ENCODE data around the gene RHBDL1.
A peak's percentile ranks its signal among the peaks of the same experiment; 100 is the strongest.

Gene RHBDL1

GRCh38 chr16:629185-629832, 46.2 kb upstream of the RHBDL1 start:
- H3K4me3 ChIP-seq (ENCODE audit: low read length) = no peak overlapping the region
- DNase-seq (ENCODE audit: low read depth) = no peak
- TF ChIP-seq CTCF (conservative IDR thresholded peaks at IDR 0.05; ENCODE audit: low read depth, low read length) = no peak

GRCh38 chr16:629833-630248, 45.6 kb upstream of the RHBDL1 start:
- no peak for TF ChIP-seq CTCF (conservative IDR thresholded peaks at IDR 0.05; ENCODE audit: low read depth, low read length)
- no peak for DNase-seq (ENCODE audit: low read depth)
- H3K4me3 ChIP-seq (ENCODE audit: low read length) = no peak overlapping the region

- DNase-seq (ENCODE audit: low read depth) = no peak
- H3K4me3 ChIP-seq (ENCODE audit: low read length) = no peak overlapping the region
- TF ChIP-seq CTCF (conservative IDR thresholded peaks at IDR 0.05; ENCODE audit: low read depth, low read length) = no peak
Measured at GRCh38 chr16:630249-630814, 45.1 kb upstream of the RHBDL1 start.

- no peak for DNase-seq (ENCODE audit: low read depth)
- TF ChIP-seq CTCF (conservative IDR thresholded peaks at IDR 0.05; ENCODE audit: low read depth, low read length) = no peak
- H3K4me3 ChIP-seq (ENCODE audit: low read length) = peak within 1 kb of the TSS; percentile 15
Measured at GRCh38 chr16:630815-631405, 44.6 kb upstream of the RHBDL1 start, which contains the start of gene WFIKKN1. Gene WFIKKN1 (plus strand): TSS chr16:630985. CDS start chr16:631254, 269 bp downstream.

- no peak overlapping the region for H3K4me3 ChIP-seq (ENCODE audit: low read length)
- TF ChIP-seq CTCF (conservative IDR thresholded peaks at IDR 0.05; ENCODE audit: low read depth, low read length) = no peak
- no peak for DNase-seq (ENCODE audit: low read depth)
Measured at GRCh38 chr16:631808-632358, 43.6 kb upstream of the RHBDL1 start.

- H3K4me3 ChIP-seq (ENCODE audit: low read length) = no peak overlapping the region
- no peak for DNase-seq (ENCODE audit: low read depth)
- no peak for TF ChIP-seq CTCF (conservative IDR thresholded peaks at IDR 0.05; ENCODE audit: low read depth, low read length)
Measured at GRCh38 chr16:632486-633335, 42.8 kb upstream of the RHBDL1 start.
